H9 (cell line): ENCODE measurements around the gene IRAG1. TPM values are rescaled to one million over a fixed set of nuclear protein-coding genes. Genes with fewer than 3 reads are reported as not detected.

Source experiments
- DNase-seq: peaks from one replicate; pipeline ENCODE4 v3.0.0-alpha.2; 2017
- H2AFZ ChIP-seq: one replicate; pipeline ENCODE4 v1.6.1; 2013; ENCODE audit warnings: mild to moderate bottlenecking, low read length, control low read depth, moderate library complexity
- H2AK5ac ChIP-seq: 2 replicates; pipeline ENCODE4 v1.6.1; 2013; ENCODE audit warnings: low read length, control low read depth, mixed read lengths; ENCODE audit not compliant: insufficient read length
- H2BK120ac ChIP-seq: one replicate; pipeline ENCODE4 v1.6.1; 2013; ENCODE audit warnings: low read depth, mild to moderate bottlenecking, low read length, control low read depth, inconsistent platforms; ENCODE audit not compliant: poor library complexity, severe bottlenecking
- H2BK12ac ChIP-seq: 2 replicates; pipeline ENCODE4 v1.6.1; 2013; ENCODE audit warnings: low read length, control low read depth, mixed read lengths, low read depth; ENCODE audit not compliant: insufficient read length
- H2BK15ac ChIP-seq: 2 replicates; pipeline ENCODE4 v1.6.1; 2013; ENCODE audit warnings: low read depth, low read length, control low read depth
- H2BK20ac ChIP-seq: one replicate; pipeline ENCODE4 v1.6.1; 2013; ENCODE audit warnings: low read depth, mild to moderate bottlenecking, low read length, control low read depth, inconsistent platforms; ENCODE audit not compliant: poor library complexity, severe bottlenecking
- H2BK5ac ChIP-seq: 2 replicates; pipeline ENCODE4 v1.6.1; 2013; ENCODE audit warnings: low read length, control low read depth, mixed read lengths; ENCODE audit not compliant: insufficient read length
- H3K14ac ChIP-seq: 2 replicates; pipeline ENCODE4 v1.6.1; 2013; ENCODE audit warnings: low read length, control low read depth; ENCODE audit not compliant: insufficient read depth
- H3K18ac ChIP-seq: 2 replicates; pipeline ENCODE4 v1.6.1; 2013; ENCODE audit warnings: low read depth, mild to moderate bottlenecking, mixed read lengths, low read length, control low read depth; ENCODE audit not compliant: insufficient read length
- H3K23ac ChIP-seq: 2 replicates; pipeline ENCODE4 v1.6.1; 2013; ENCODE audit warnings: low read length, control low read depth, mixed read lengths, low read depth; ENCODE audit not compliant: insufficient read length
- H3K23me2 ChIP-seq: 2 replicates; pipeline ENCODE4 v1.6.1; 2013; ENCODE audit warnings: low read depth, mild to moderate bottlenecking, mixed read lengths, low read length, control low read depth; ENCODE audit not compliant: insufficient read length, poor library complexity, severe bottlenecking
- H3K27ac ChIP-seq: 2 replicates; pipeline ENCODE4 v1.5.1; 2013; ENCODE audit warnings: low read length, control low read depth, mixed read lengths, low read depth; ENCODE audit not compliant: insufficient read length
- H3K27me3 ChIP-seq: 2 replicates; pipeline ENCODE4 v1.6.1; 2013; ENCODE audit warnings: low read length, control low read depth, inconsistent platforms; ENCODE audit not compliant: insufficient read depth
- H3K4ac ChIP-seq: 2 replicates; pipeline ENCODE4 v1.6.1; 2013; ENCODE audit warnings: low read depth, mild to moderate bottlenecking, control low read depth, inconsistent platforms, low read length, moderate library complexity
- H3K4me1 ChIP-seq: 2 replicates; pipeline ENCODE4 v1.6.1; 2013; ENCODE audit warnings: low read length, control low read depth, inconsistent platforms; ENCODE audit not compliant: insufficient read depth
- H3K4me2 ChIP-seq: 2 replicates; pipeline ENCODE4 v1.6.1; 2013; ENCODE audit warnings: low read length, control low read depth, mixed read lengths; ENCODE audit not compliant: insufficient read length, insufficient read depth
- H3K56ac ChIP-seq: 2 replicates; pipeline ENCODE4 v1.6.1; 2013; ENCODE audit warnings: low read depth, mild to moderate bottlenecking, mixed read lengths, low read length, control low read depth; ENCODE audit not compliant: insufficient read length
- H3K79me1 ChIP-seq: 2 replicates; pipeline ENCODE4 v1.6.1; 2013; ENCODE audit warnings: low read depth, mild to moderate bottlenecking, moderate library complexity, low read length, control low read depth, inconsistent platforms; ENCODE audit not compliant: insufficient read depth, poor library complexity, severe bottlenecking
- H3K79me2 ChIP-seq: 2 replicates; pipeline ENCODE4 v1.6.1; 2013; ENCODE audit warnings: low read length, control low read depth, inconsistent platforms; ENCODE audit not compliant: insufficient read depth
- H3K9ac ChIP-seq: 2 replicates; pipeline ENCODE4 v1.6.1; 2013; ENCODE audit warnings: low read length, control low read depth, mixed read lengths; ENCODE audit not compliant: insufficient read length; ENCODE audit errors: extremely low read depth
- H3K9me3 ChIP-seq: one replicate; pipeline ENCODE4 v1.6.1; 2013; ENCODE audit warnings: low read depth, low read length, inconsistent platforms; ENCODE audit not compliant: control insufficient read depth
- H3T11ph ChIP-seq: one replicate; pipeline ENCODE4 v1.6.1; 2013; ENCODE audit warnings: mild to moderate bottlenecking, low read length, control low read depth, inconsistent platforms
- H4K20me1 ChIP-seq: one replicate; pipeline ENCODE4 v1.6.1; 2013; ENCODE audit not compliant: control insufficient read depth, insufficient read length, insufficient read depth
- H4K5ac ChIP-seq: 2 replicates; pipeline ENCODE4 v1.6.1; 2013; ENCODE audit warnings: low read depth, mild to moderate bottlenecking, mixed read lengths, low read length, control low read depth; ENCODE audit not compliant: insufficient read length
- H4K8ac ChIP-seq: replicated peaks from 2 replicates; pipeline ENCODE4 v1.6.1; 2013; ENCODE audit warnings: low read length, control low read depth, mixed read lengths, low read depth; ENCODE audit not compliant: insufficient read length
- H4K91ac ChIP-seq: 2 replicates; pipeline ENCODE4 v1.6.1; 2013; ENCODE audit warnings: low read depth, mild to moderate bottlenecking, moderate library complexity, mixed read lengths, low read length, control low read depth; ENCODE audit not compliant: insufficient read length
- H3K27ac Mint-ChIP-seq, 3 experiments: 2 replicates in 2 of 3; 3 replicates in 1 of 3; pipeline ENCODE4 v1.8.0; 2020 to 2021; ENCODE audit warnings: mixed read lengths in 3 of 3, mild to moderate bottlenecking in 1 of 3, moderate library complexity in 1 of 3
- H3K27me3 Mint-ChIP-seq: 2 replicates; pipeline ENCODE4 v1.8.0; 2021; ENCODE audit warnings: low read depth, mild to moderate bottlenecking, moderate library complexity, mixed read lengths
- H3K36me3 Mint-ChIP-seq, 3 experiments: 2 replicates in 2 of 3; 3 replicates in 1 of 3; pipeline ENCODE4 v1.8.0; 2020 to 2021; ENCODE audit warnings: low read depth in 3 of 3, mixed read lengths in 3 of 3; ENCODE audit not compliant: insufficient read depth in 1 of 3
- H3K4me1 Mint-ChIP-seq, 2 experiments: 2 replicates each; pipeline ENCODE4 v1.8.0; 2020; ENCODE audit warnings: mixed read lengths in 2 of 2
- H3K4me3 Mint-ChIP-seq, 2 experiments: 2 replicates in 1 of 2; 3 replicates in 1 of 2; pipeline ENCODE4 v1.8.0; 2020 to 2021; ENCODE audit warnings: mild to moderate bottlenecking in 2 of 2, mixed read lengths in 2 of 2, moderate library complexity in 1 of 2
- H3K9me3 Mint-ChIP-seq, 2 experiments: 2 replicates in 1 of 2; 3 replicates in 1 of 2; pipeline ENCODE4 v1.8.0; 2020; ENCODE audit warnings: mild to moderate bottlenecking in 2 of 2, mixed read lengths in 2 of 2, moderate library complexity in 1 of 2
- total RNA-seq: library from RNA; stranded (reverse); gene quantifications from 2 replicates; pipeline ENCODE4 v1.2.1, GENCODE V29; 2021
- TF ChIP-seq, protein P1 (sequence below): fragments of 200-600 bp; sonication (generic); conservative IDR thresholded peaks from 3 replicates; pipeline ENCODE4 v1.8.0; 2021; ENCODE audit warnings: antibody characterized with exemption, mild to moderate bottlenecking

Gene IRAG1
- total RNA-seq, 1 experiment from 2014 or later, result 2.4 TPM

GRCh38 chr11:10646005-10646404, 47.5 kb downstream of the IRAG1 start:
- Histone ChIP-seq H4K20me1 (no peaks in the 10 kb centered on the region), H2BK20ac (no peak overlapping the region), H2AK5ac (no peak overlapping the region), H3K4me1 (no peaks in the 10 kb centered on the region), H3K14ac (no peak overlapping the region), H3K79me2 (no peaks in the 10 kb centered on the region), H4K5ac (no peak overlapping the region), H2BK15ac (no peak overlapping the region), H2AFZ (no peak overlapping the region), H2BK12ac (no peak overlapping the region), H3K27ac (no peak overlapping the region), H4K8ac (no peak overlapping the region), H3K56ac (no peak overlapping the region), H3K23me2 (no peaks in the 10 kb centered on the region), H3K9ac (no peak overlapping the region), H4K91ac (no peak overlapping the region), H3K4me2 (no peak overlapping the region), H3K27me3 (no peaks in the 10 kb centered on the region), H3K79me1 (no peaks in the 10 kb centered on the region), H3K23ac (no peak overlapping the region), H3K18ac (no peak overlapping the region), H3K4ac (no peak overlapping the region), H3T11ph (no peak overlapping the region), H3K9me3 (no peaks in the 10 kb centered on the region), H2BK5ac (no peak overlapping the region), H2BK120ac (no peak overlapping the region)
- Mint-ChIP-seq H3K36me3 (no peaks in the 10 kb centered on the region), H3K4me1 (peaks cover 10 to 12% of the 10 kb centered on the region in 2 experiments), H3K27me3 (peaks cover 2% of the 10 kb centered on the region), H3K27ac (peak overlapping the region in 1 of 3 experiments; percentile 54; a peak in 2 of 7 replicates), H3K4me3 (no peak overlapping the region), H3K9me3 (no peaks in the 10 kb centered on the region)
- DNase-seq, result no peak
- TF ChIP-seq, protein P1, sequence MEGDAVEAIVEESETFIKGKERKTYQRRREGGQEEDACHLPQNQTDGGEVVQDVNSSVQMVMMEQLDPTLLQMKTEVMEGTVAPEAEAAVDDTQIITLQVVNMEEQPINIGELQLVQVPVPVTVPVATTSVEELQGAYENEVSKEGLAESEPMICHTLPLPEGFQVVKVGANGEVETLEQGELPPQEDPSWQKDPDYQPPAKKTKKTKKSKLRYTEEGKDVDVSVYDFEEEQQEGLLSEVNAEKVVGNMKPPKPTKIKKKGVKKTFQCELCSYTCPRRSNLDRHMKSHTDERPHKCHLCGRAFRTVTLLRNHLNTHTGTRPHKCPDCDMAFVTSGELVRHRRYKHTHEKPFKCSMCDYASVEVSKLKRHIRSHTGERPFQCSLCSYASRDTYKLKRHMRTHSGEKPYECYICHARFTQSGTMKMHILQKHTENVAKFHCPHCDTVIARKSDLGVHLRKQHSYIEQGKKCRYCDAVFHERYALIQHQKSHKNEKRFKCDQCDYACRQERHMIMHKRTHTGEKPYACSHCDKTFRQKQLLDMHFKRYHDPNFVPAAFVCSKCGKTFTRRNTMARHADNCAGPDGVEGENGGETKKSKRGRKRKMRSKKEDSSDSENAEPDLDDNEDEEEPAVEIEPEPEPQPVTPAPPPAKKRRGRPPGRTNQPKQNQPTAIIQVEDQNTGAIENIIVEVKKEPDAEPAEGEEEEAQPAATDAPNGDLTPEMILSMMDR, result no peak
